HepG2 (cell line): Measurements from ENCODE around the gene MAP3K14. TPM values are rescaled to one million over a fixed set of nuclear protein-coding genes. Genes with fewer than 3 reads are reported as not detected.

ENCODE experiments used
- GTF3A ChIP-seq: sonication (generic); formaldehyde crosslinking; conservative IDR thresholded peaks from 2 replicates; pipeline ENCODE4 v1.4.0; 2020; ENCODE audit warnings: mild to moderate bottlenecking, missing genetic modification reagents
- HOXA5 ChIP-seq: sonication (generic); formaldehyde crosslinking; IDR thresholded peaks from 2 replicates; pipeline ENCODE4 v1.4.0; 2020; ENCODE audit warnings: missing genetic modification reagents
- KAT8 ChIP-seq: IDR thresholded peaks from 2 replicates; pipeline ENCODE4 v1.6.1; 2016; ENCODE audit warnings: missing genetic modification reagents, missing compliant biosample characterization
- KLF11 ChIP-seq: IDR thresholded peaks from 2 replicates; pipeline ENCODE4 v1.6.1; 2016; ENCODE audit warnings: missing compliant biosample characterization
- MBNL3 ChIP-seq: fragments of 250-450 bp; sonication (Bioruptor Pico); conservative IDR thresholded peaks from 2 replicates; pipeline ENCODE4 v1.8.0; 2022; ENCODE audit warnings: mild to moderate bottlenecking, inconsistent platforms
- MIER3 ChIP-seq: IDR thresholded peaks from 2 replicates; pipeline ENCODE4 v1.6.1; 2016; ENCODE audit warnings: missing compliant biosample characterization, borderline replicate concordance
- SRSF9 ChIP-seq: fragments of 200-400 bp; formaldehyde crosslinking; IDR thresholded peaks from 2 replicates; pipeline ENCODE4 v1.6.1; 2018; ENCODE audit warnings: borderline replicate concordance, mild to moderate bottlenecking, low read depth, low read length; ENCODE audit not compliant: insufficient read depth, poor library complexity, severe bottlenecking
- ZFY ChIP-seq: sonication (generic); formaldehyde crosslinking; IDR thresholded peaks from 2 replicates; pipeline ENCODE4 v1.4.0; 2020; ENCODE audit warnings: missing genetic modification reagents
- ZNF143 ChIP-seq: sonication (generic); formaldehyde crosslinking; IDR thresholded peaks from 2 replicates; pipeline ENCODE4 v1.4.0; 2020; ENCODE audit warnings: missing genetic modification reagents
- ZNF20 ChIP-seq: sonication (generic); formaldehyde crosslinking; IDR thresholded peaks from 2 replicates; pipeline ENCODE4 v1.4.0; 2020; ENCODE audit warnings: mild to moderate bottlenecking, moderate library complexity, missing genetic modification reagents
- ZNF235 ChIP-seq: sonication (generic); formaldehyde crosslinking; IDR thresholded peaks from 2 replicates; pipeline ENCODE4 v1.8.1; 2023; ENCODE audit warnings: mild to moderate bottlenecking, missing genetic modification reagents, borderline replicate concordance
- ZNF251 ChIP-seq: sonication (generic); formaldehyde crosslinking; IDR thresholded peaks from 2 replicates; pipeline ENCODE4 v1.9.0; 2021; ENCODE audit warnings: mild to moderate bottlenecking, missing genetic modification reagents
- ZNF263 ChIP-seq: sonication (generic); formaldehyde crosslinking; IDR thresholded peaks from 2 replicates; pipeline ENCODE4 v1.4.0; 2020; ENCODE audit warnings: missing genetic modification reagents
- ZNF446 ChIP-seq: sonication (generic); formaldehyde crosslinking; IDR thresholded peaks from 2 replicates; pipeline ENCODE4 v1.5.0; 2020; ENCODE audit warnings: mild to moderate bottlenecking, missing genetic modification reagents
- polyA plus RNA-seq, 8 experiments: library from polyadenylated mRNA; depleted of rRNA in 3 of 8; stranded (reverse) in 7 of 8; unstranded in 1 of 8; fragments of >200 nt; fragmentation: Illumina TruSeq in 4 of 8; extraction: Trizol in 4 of 8; gene quantifications; 2 replicates each; pipeline versions ENCODE4 v1.2.1 to v1.2.3, GENCODE V29; 2011 to 2016; ENCODE audit warnings: low read depth in 4 of 8, missing spikeins in 1 of 8, mixed read lengths in 1 of 8; ENCODE audit not compliant: insufficient read depth in 1 of 8
- total RNA-seq, 5 experiments: library from RNA; depleted of rRNA; stranded (reverse); fragments of >200 nt; fragmentation: Illumina TruSeq; extraction: Trizol; gene quantifications; 2 replicates each; pipeline ENCODE4 v1.2.3, GENCODE V29; 2016; ENCODE audit warnings: low read depth in 1 of 5
- TF ChIP-seq, protein P1 (sequence below): sonication (generic); formaldehyde crosslinking; IDR thresholded peaks from 2 replicates; pipeline ENCODE4 v1.4.0; 2020; ENCODE audit warnings: low read depth, mild to moderate bottlenecking, missing genetic modification reagents
- TF ChIP-seq, protein P2 (sequence below): sonication (generic); formaldehyde crosslinking; IDR thresholded peaks from 2 replicates; pipeline ENCODE4 v1.5.1; 2020; ENCODE audit warnings: mild to moderate bottlenecking, missing genetic modification reagents, moderate library complexity
- TF ChIP-seq, protein P3 (sequence below): sonication (generic); formaldehyde crosslinking; IDR thresholded peaks from 2 replicates; pipeline ENCODE4 v1.5.0; 2020; ENCODE audit warnings: missing genetic modification reagents
- TF ChIP-seq, protein P4 (sequence below), 2 experiments: fragments of 450-650 bp in 1 of 2; sonication (generic) in 1 of 2; formaldehyde crosslinking; IDR thresholded peaks; 2 replicates each; pipeline versions ENCODE4 v1.5.0 to v1.8.0; 2020 to 2022; ENCODE audit warnings: mild to moderate bottlenecking in 1 of 2, missing genetic modification reagents in 1 of 2
- TF ChIP-seq, protein P5 (sequence below): IDR thresholded peaks from 2 replicates; pipeline ENCODE4 v1.6.1; 2016; ENCODE audit warnings: control low read depth
- TF ChIP-seq, protein P6 (sequence below): sonication (generic); formaldehyde crosslinking; conservative IDR thresholded peaks from 2 replicates; pipeline ENCODE4 v1.4.0; 2020; ENCODE audit warnings: missing genetic modification reagents

The MAP3K14 gene
- total and polyA plus RNA-seq, 2 of the 13 experiments (the other 11 are each of a cell fraction or from before 2014, with no cell fraction given), result 2.6 TPM

DNA sequence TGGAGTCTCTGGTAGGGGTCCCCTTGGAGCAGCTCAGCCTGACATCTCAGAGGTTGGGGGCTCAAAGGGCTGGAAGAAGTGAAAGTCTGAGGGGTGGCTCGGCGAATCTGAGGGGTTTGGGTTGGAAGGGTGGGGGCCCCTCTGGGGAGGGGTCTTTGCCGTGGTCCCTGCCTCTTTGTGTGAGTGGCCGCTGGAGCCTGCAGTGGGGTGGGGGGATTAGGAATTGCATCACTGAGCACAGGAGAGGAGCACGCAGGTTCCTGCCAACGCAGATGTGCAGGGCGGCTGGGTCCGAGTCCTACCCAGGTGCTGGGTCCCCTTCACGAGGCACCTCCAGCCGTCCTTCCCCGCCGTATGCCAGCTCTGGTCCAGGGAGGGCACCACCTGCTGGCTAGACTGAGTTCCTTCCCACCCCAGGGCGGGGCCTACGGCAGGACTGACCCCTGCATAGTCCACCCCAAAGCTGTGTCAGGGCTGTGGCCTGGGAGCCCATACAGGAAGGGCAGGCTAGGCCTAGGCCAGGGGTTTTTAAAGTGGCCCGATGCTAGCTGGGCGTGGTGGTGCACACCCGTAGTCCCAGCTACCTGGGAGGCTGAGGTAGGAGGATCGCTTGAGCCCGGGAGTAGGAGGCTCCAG is 85.2 kb downstream of the MAP3K14 start (continued):
- TF ChIP-seq KLF11 (CRISPR knock-in tag) (0 out of 2 replicates have a peak, but pooled peaks have one; percentile 11), ZNF20 (peak; percentile 73; the same call in 1 of the 2 replicates), GTF3A (CRISPR knock-in tag) (peak; percentile 55; the same call in 1 of the 2 replicates), ZNF446 (CRISPR knock-in tag) (no peak), SRSF9 (no peak), ZNF235 (CRISPR knock-in tag) (0 out of 2 replicates have a peak, but pooled peaks have one; percentile 75), HOXA5 (CRISPR knock-in tag) (0 out of 2 replicates have a peak, but pooled peaks have one; percentile 40), ZNF263 (CRISPR knock-in tag) (no peak), KAT8 (CRISPR knock-in tag) (peak; percentile 40; the same call in 1 of the 2 replicates), ZNF143 (CRISPR knock-in tag) (0 out of 2 replicates have a peak, but pooled peaks have one; percentile 38), MIER3 (CRISPR knock-in tag) (peak; percentile 51; the same call in 1 of the 2 replicates), ZFY (peak; percentile 46), MBNL3 (CRISPR knock-in tag) (no peak), ZNF251 (CRISPR knock-in tag) (0 out of 2 replicates have a peak, but pooled peaks have one; percentile 64)
- TF ChIP-seq, protein P1, sequence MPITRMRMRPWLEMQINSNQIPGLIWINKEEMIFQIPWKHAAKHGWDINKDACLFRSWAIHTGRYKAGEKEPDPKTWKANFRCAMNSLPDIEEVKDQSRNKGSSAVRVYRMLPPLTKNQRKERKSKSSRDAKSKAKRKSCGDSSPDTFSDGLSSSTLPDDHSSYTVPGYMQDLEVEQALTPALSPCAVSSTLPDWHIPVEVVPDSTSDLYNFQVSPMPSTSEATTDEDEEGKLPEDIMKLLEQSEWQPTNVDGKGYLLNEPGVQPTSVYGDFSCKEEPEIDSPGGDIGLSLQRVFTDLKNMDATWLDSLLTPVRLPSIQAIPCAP (CRISPR knock-in tag), result no peak
- TF ChIP-seq, protein P2, sequence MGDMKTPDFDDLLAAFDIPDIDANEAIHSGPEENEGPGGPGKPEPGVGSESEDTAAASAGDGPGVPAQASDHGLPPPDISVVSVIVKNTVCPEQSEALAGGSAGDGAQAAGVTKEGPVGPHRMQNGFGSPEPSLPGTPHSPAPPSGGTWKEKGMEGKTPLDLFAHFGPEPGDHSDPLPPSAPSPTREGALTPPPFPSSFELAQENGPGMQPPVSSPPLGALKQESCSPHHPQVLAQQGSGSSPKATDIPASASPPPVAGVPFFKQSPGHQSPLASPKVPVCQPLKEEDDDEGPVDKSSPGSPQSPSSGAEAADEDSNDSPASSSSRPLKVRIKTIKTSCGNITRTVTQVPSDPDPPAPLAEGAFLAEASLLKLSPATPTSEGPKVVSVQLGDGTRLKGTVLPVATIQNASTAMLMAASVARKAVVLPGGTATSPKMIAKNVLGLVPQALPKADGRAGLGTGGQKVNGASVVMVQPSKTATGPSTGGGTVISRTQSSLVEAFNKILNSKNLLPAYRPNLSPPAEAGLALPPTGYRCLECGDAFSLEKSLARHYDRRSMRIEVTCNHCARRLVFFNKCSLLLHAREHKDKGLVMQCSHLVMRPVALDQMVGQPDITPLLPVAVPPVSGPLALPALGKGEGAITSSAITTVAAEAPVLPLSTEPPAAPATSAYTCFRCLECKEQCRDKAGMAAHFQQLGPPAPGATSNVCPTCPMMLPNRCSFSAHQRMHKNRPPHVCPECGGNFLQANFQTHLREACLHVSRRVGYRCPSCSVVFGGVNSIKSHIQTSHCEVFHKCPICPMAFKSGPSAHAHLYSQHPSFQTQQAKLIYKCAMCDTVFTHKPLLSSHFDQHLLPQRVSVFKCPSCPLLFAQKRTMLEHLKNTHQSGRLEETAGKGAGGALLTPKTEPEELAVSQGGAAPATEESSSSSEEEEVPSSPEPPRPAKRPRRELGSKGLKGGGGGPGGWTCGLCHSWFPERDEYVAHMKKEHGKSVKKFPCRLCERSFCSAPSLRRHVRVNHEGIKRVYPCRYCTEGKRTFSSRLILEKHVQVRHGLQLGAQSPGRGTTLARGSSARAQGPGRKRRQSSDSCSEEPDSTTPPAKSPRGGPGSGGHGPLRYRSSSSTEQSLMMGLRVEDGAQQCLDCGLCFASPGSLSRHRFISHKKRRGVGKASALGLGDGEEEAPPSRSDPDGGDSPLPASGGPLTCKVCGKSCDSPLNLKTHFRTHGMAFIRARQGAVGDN (CRISPR knock-in tag), result peak; percentile 60
- TF ChIP-seq, protein P3, sequence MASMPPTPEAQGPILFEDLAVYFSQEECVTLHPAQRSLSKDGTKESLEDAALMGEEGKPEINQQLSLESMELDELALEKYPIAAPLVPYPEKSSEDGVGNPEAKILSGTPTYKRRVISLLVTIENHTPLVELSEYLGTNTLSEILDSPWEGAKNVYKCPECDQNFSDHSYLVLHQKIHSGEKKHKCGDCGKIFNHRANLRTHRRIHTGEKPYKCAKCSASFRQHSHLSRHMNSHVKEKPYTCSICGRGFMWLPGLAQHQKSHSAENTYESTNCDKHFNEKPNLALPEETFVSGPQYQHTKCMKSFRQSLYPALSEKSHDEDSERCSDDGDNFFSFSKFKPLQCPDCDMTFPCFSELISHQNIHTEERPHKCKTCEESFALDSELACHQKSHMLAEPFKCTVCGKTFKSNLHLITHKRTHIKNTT (CRISPR knock-in tag), result peak; percentile 60; the same call in 1 of the 2 replicates
- TF ChIP-seq, protein P4, sequence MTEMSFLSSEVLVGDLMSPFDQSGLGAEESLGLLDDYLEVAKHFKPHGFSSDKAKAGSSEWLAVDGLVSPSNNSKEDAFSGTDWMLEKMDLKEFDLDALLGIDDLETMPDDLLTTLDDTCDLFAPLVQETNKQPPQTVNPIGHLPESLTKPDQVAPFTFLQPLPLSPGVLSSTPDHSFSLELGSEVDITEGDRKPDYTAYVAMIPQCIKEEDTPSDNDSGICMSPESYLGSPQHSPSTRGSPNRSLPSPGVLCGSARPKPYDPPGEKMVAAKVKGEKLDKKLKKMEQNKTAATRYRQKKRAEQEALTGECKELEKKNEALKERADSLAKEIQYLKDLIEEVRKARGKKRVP (CRISPR knock-in tag; IDR thresholded peaks at IDR 0.05), result no peak
- TF ChIP-seq, protein P5, sequence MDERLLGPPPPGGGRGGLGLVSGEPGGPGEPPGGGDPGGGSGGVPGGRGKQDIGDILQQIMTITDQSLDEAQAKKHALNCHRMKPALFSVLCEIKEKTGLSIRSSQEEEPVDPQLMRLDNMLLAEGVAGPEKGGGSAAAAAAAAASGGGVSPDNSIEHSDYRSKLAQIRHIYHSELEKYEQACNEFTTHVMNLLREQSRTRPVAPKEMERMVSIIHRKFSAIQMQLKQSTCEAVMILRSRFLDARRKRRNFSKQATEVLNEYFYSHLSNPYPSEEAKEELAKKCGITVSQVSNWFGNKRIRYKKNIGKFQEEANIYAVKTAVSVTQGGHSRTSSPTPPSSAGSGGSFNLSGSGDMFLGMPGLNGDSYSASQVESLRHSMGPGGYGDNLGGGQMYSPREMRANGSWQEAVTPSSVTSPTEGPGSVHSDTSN (CRISPR knock-in tag), result no peak
- TF ChIP-seq, protein P6, sequence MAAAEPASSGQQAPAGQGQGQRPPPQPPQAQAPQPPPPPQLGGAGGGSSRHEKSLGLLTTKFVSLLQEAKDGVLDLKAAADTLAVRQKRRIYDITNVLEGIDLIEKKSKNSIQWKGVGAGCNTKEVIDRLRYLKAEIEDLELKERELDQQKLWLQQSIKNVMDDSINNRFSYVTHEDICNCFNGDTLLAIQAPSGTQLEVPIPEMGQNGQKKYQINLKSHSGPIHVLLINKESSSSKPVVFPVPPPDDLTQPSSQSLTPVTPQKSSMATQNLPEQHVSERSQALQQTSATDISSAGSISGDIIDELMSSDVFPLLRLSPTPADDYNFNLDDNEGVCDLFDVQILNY, result 0 out of 2 replicates have a peak, but pooled peaks have one; percentile 53
